Left renal cortex interstitium (tissue), 4 donors: ENCODE data around the gene KRR1. TPM values are rescaled to one million over a fixed set of nuclear protein-coding genes. Genes with fewer than 3 reads are reported as not detected.
"Not testable (repeated sequence)": the region's sequence is repeated elsewhere in the genome, so short reads cannot be mapped to it uniquely, and the experiment has no call there.

Source experiments
- DNase-seq, 4 donors: peaks; one replicate each; pipeline ENCODE4 v3.0.0-alpha.2; 2013; ENCODE audit warnings: low read depth in 4 of 4, low spot score in 2 of 4, missing footprints in 1 of 4
- polyA plus RNA-seq, 4 donors: library from polyadenylated mRNA; unstranded; fragments of 120-200 nt; gene quantifications; one replicate each; pipeline ENCODE4 v1.2.1, GENCODE V29; 2013; ENCODE audit not compliant: insufficient read length in 4 of 4

KRR1 gene
- polyA plus RNA-seq, 4 donors = 82.9 to 107 (median 84.7) TPM

DNA sequence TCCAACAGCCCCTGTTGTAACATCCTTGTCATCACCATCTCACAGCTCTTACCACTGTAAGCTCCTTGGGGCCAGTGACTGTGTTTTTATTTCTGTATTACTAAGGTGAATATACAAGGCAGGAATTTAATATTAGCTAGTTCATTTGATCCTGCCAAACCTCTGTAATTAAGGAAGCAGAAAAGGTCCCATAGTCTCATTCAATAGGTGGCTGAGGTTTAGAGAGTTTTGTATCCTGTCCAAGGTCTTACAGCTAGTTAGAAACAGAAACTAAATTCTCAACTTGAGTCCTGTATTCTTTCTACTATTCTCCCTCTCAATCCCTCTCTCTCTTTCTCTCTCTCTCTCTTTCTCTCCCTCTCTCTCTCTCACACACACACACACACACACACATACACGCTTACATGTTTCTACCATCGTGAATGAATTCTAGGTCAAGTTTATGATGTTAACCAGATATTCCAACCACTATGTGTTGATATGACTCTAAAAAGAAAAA, 31.4 kb downstream of the KRR1 start:
- no peak for DNase-seq

DNA sequence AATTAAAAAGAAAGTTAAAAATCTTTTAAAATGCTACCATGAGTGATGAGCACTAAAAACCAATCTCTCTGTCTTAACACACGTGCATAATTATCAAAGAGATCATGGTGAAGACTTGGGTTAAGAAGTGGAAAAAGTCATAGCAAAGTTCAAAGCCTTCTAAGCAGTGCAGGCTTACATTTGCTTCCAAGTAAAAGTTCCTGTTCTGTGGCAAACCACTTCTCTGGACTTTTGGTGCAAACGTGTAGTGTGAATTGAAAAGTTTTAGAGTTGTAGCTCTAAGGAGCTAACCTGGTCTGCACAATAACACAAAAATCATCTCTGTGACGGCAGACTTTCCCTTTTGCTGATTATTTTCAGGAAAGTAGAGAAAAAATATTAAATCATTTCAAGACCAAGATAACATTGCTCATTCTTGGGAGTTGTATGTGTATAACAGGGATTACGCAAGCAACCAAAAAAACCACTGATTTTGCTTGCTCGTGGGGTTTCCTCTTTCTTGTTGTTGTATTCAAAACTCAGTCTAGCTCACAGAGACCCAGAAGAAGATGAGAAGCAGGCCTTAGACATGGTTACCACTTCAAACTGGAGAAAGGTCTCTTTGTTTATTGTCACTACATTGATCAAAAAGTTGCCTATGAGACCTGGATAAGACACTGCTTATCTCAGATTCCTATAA, 33.2 kb downstream of the KRR1 start:
- DNase-seq = no peak

GRCh38 chr12:75477137-75477536, 34.3 kb downstream of the KRR1 start:
- DNase-seq = no peak

GRCh38 chr12:75476071-75476470, 35.3 kb downstream of the KRR1 start:
- no peak for DNase-seq

- no peak for DNase-seq
These were observed 37.3 kb downstream of the KRR1 start for GRCh38 chr12:75474116-75474515.

DNA sequence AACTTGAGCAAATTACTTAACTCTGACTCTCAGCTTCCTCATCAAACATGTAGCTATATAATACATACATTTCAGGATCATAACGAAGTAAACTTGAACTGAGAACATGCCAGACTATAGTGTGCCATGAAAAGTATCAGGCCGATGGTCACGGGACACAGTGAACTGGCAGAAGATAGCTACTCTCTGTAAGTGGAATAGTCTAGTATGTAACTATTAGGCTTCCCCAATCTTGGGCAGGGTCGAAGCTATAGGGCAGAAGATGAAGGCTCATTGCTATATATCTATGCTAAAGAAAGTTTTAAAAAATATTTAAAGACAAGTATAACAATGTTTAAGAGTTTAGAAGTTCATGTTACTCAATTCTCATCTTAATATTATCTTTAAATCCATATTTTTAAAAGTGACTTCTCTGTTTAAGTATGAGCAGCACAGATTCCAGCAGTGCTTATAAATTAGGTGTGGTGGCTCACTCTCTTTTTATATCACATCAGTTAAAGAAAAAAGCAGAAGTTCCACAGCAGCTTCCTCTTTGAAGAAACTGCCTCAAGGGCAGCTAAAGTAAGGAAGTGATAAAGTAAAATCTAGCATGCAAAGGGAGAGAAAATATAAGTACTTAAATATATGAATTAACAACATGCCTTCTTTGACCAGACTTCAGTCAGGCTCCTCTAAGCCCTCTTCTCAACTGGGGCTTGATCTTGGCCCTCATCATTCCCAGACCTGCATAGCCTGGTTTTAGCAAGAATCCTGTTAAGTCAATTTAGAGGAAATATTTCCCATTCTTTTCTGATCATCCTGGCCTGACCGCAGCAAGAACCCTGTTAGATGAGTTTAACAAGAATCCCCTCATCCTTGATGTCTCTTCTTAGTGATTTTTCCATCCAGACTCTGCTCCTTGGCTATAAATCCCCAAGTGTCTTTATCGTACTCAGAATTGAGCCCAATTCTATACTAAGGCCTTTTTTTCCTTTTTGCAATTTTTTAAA, 39.2 kb downstream of the KRR1 start:
- no peak for DNase-seq

- DNase-seq = no peak
These were observed 51.2 kb downstream of the KRR1 start for GRCh38 chr12:75460204-75460603.

GRCh38 chr12:75459755-75460154, 51.7 kb downstream of the KRR1 start:
- no peak for DNase-seq

- not testable (repeated sequence) for DNase-seq
These were observed 53.5 kb downstream of the KRR1 start for GRCh38 chr12:75457866-75458265.

GRCh38 chr12:75457191-75457590, 54.2 kb downstream of the KRR1 start:
- no peak for DNase-seq

- DNase-seq = no peak
These were observed 55.6 kb downstream of the KRR1 start for GRCh38 chr12:75455839-75456238.

GRCh38 chr12:75452675-75453330, 58.6 kb downstream of the KRR1 start:
- DNase-seq = no peak

DNA sequence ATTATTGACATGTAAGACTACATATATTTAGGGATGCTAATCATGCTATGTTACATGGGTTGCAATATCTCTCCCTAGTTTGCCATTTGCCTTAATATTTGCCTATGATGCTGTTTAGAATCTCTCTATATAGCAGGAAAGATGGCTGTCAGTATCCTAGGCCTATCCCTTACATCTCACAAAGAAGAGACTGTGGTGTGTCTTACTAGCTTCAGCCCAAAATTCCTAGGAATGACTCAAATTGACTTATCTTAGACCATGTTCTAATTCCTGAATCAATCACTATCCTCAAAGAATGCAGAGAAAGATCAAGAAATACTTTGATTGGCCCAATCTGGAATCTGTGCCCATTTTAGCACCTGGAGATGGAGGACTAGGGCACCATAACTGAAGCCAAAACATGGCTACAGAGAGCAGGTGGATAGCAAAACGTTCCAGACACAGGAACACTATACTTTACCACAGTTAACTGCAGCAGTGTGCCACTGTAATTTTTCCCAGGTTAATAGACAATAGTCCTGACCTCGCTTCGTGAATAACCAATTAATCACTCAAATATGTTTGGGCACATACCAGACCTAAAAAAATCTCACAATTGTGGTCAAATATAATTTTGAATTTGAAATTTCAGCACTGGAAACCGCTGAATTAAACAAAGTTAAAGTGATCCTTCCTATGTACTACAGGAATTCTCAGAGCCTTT, 63.6 kb downstream of the KRR1 start:
- DNase-seq = no peak

- DNase-seq = no peak
These were observed 64.6 kb downstream of the KRR1 start for GRCh38 chr12:75446857-75447256.

- DNase-seq = not testable (repeated sequence)
These were observed 66.3 kb downstream of the KRR1 start for GRCh38 chr12:75445137-75445507.

- no peak for DNase-seq
These were observed 66.8 kb downstream of the KRR1 start for GRCh38 chr12:75444429-75445136.

DNA sequence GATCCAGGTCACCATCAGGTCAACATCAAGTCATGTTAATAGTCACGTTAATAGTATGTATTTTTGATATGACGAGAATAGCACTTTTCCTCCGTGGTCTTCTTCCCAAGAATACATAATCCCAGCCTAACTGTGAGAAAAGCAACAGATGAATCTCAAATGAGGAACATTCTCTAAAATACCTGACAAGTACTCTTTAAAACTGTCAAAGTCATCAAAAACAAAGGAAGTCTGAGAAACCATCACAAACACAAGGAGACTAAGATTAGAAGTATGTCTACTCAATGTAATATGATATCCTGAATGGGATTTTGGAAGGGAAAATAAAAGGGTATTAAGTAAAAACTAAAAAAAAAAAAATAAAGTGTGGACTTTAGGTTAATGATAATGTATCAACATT, 67.7 kb downstream of the KRR1 start:
- DNase-seq = no peak

GRCh38 chr12:75442454-75442853, 69.0 kb downstream of the KRR1 start:
- DNase-seq = not testable (repeated sequence)

DNA sequence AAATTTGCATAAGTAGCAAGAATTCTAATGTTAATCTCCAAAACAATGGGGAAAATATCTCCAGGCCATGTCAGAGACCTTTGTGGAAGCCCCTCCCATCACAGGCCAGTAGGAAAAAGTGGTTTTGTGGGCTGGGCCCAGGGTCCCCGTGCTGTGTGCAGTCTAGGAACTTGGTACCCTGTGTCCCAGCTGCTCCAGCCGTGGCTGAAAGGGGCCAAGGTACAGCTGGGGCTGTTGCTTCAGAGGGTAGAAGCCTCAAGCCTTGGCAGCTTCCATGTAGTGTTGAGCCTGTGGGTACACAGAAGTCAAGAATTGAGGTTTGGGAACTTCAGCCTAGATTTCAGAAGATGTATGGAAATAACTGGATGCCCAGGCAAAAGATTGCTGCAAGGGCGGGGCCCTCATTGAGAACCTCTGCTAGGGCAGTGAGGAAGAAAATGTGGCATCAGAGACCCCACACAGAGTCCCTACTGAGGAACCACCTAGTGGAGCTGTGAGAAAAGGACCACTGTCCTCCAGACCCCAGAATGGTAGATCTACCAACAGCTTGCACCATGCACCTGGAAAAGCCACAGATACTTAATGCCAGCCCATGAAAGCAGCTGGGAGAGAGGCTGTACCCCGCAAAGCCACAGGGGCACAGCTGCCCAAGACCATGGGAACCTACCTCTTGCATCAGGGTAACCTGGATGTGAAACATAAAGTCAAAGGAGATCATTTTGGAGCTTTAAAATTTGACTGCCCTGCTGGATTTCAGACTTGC, 69.5 kb downstream of the KRR1 start:
- DNase-seq = not testable (repeated sequence)
